WERI-Rb-1 (cell line): Measurements from ENCODE around the gene GUCD1.
"Not testable (repeated sequence)": the region's sequence is repeated elsewhere in the genome, so short reads cannot be mapped to it uniquely, and the experiment has no call there.

Source experiments
- DNase-seq: peaks from one replicate; pipeline ENCODE4 v3.0.0-alpha.2; 2020
- H3K27ac ChIP-seq: fragments of 250-450 bp; sonication (Bioruptor Pico); 2 replicates; pipeline ENCODE4 v1.5.1; 2020; ENCODE audit warnings: mild to moderate bottlenecking, moderate library complexity
- H3K27me3 ChIP-seq: fragments of 250-450 bp; sonication (Bioruptor Pico); 2 replicates; pipeline ENCODE4 v1.5.1; 2021; ENCODE audit warnings: mild to moderate bottlenecking, low read depth, moderate library complexity; ENCODE audit not compliant: insufficient read depth, severe bottlenecking
- H3K36me3 ChIP-seq: fragments of 250-450 bp; sonication (Bioruptor Pico); 2 replicates; pipeline ENCODE4 v1.5.1; 2020; ENCODE audit warnings: mild to moderate bottlenecking, moderate library complexity
- H3K4me3 ChIP-seq: 2 replicates; pipeline ENCODE4 v1.5.1; 2011; ENCODE audit warnings: low read depth, mild to moderate bottlenecking, control low read depth, low read length
- H3K9me3 ChIP-seq: fragments of 250-450 bp; sonication (Bioruptor Pico); 2 replicates; pipeline ENCODE4 v1.5.1; 2021; ENCODE audit warnings: mild to moderate bottlenecking, moderate library complexity; ENCODE audit not compliant: severe bottlenecking
- TF ChIP-seq, protein P1 (sequence below): IDR thresholded peaks from 2 replicates; pipeline ENCODE4 v1.5.1; 2011; ENCODE audit warnings: low read depth, mild to moderate bottlenecking, control low read depth, inconsistent platforms, low read length

The GUCD1 gene

DNA sequence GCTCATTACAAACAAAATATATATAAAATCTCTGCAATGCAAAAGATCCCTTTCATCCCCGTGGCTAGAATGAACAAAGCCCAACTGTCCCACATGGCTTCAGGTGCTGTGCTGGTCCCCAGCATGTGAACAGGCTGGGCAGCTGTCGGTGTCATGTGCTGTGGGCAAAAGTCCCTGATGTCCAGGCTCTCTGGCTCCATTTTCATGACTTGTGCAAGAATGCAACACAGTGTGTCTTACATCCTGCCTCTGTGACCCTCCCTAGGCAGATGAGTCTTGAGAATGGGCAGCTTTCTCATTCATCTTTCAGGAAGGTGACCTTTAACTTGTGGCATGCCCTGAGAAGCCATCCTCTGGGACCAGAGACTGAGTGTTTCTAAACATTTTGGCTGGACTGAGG lies 14.5 kb downstream of the GUCD1 start:
- no peak overlapping the region for H3K4me3 ChIP-seq
- H3K36me3 ChIP-seq = peaks cover 45% of the 10 kb centered on the region
- H3K27me3 ChIP-seq = no peaks in the 10 kb centered on the region
- TF ChIP-seq, protein P1, sequence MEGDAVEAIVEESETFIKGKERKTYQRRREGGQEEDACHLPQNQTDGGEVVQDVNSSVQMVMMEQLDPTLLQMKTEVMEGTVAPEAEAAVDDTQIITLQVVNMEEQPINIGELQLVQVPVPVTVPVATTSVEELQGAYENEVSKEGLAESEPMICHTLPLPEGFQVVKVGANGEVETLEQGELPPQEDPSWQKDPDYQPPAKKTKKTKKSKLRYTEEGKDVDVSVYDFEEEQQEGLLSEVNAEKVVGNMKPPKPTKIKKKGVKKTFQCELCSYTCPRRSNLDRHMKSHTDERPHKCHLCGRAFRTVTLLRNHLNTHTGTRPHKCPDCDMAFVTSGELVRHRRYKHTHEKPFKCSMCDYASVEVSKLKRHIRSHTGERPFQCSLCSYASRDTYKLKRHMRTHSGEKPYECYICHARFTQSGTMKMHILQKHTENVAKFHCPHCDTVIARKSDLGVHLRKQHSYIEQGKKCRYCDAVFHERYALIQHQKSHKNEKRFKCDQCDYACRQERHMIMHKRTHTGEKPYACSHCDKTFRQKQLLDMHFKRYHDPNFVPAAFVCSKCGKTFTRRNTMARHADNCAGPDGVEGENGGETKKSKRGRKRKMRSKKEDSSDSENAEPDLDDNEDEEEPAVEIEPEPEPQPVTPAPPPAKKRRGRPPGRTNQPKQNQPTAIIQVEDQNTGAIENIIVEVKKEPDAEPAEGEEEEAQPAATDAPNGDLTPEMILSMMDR = no peak
- H3K9me3 ChIP-seq = no peaks in the 10 kb centered on the region
- H3K27ac ChIP-seq = no peak overlapping the region
- DNase-seq = no peak

GRCh38 chr22:24536089-24536488 lies 18.8 kb downstream of the GUCD1 start:
- no peak overlapping the region for H3K4me3 ChIP-seq
- DNase-seq = no peak
- H3K36me3 ChIP-seq = peaks cover 14% of the 10 kb centered on the region
- no peaks in the 10 kb centered on the region for H3K27me3 ChIP-seq
- TF ChIP-seq, protein P1 = no peak
- H3K27ac ChIP-seq = no peak overlapping the region
- no peaks in the 10 kb centered on the region for H3K9me3 ChIP-seq

DNA sequence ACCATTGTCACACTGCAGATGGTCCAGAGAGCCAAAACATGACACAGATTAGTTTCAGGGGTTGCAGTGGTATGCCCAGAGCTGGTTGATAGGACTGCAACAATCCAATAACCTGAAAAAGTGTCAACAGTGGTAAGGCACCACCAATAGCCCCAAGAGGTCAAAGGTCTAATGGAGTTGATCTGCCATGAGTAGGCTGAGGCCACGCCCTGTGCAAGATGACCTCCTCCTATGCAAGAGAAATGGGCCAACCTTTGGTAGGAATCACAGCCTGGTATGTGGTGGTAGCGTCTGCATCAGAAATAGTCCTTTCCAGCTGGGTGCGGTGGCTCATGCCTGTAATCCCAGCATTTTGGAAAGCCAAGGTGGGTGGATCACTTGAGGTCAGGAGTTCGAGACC lies 19.6 kb downstream of the GUCD1 start:
- Histone ChIP-seq H3K27ac (no peak overlapping the region), H3K9me3 (no peaks in the 10 kb centered on the region), H3K27me3 (no peaks in the 10 kb centered on the region), H3K36me3 (peaks cover 8% of the 10 kb centered on the region), H3K4me3 (no peak overlapping the region)
- no peak for DNase-seq
- TF ChIP-seq, protein P1 = no peak

- DNase-seq = no peak
- Histone ChIP-seq H3K27me3 (peaks cover 14% of the 10 kb centered on the region), H3K4me3 (no peak overlapping the region), H3K36me3 (no peaks in the 10 kb centered on the region), H3K9me3 (no peaks in the 10 kb centered on the region), H3K27ac (no peak overlapping the region)
- TF ChIP-seq, protein P1 = no peak
Measured at GRCh38 chr22:24532075-24532474, 22.9 kb downstream of the GUCD1 start.

GRCh38 chr22:24530968-24531367 lies 24.0 kb downstream of the GUCD1 start:
- H3K36me3 ChIP-seq, H3K9me3 ChIP-seq, H3K27ac ChIP-seq, H3K4me3 ChIP-seq, DNase-seq: not testable (repeated sequence)
- peaks cover 18% of the 10 kb centered on the region for H3K27me3 ChIP-seq

- DNase-seq = no peak
- H3K9me3 ChIP-seq = no peaks in the 10 kb centered on the region
- TF ChIP-seq, protein P1 = no peak
- no peak overlapping the region for H3K27ac ChIP-seq
- H3K27me3 ChIP-seq = peaks cover 18% of the 10 kb centered on the region
- no peaks in the 10 kb centered on the region for H3K36me3 ChIP-seq
- no peak overlapping the region for H3K4me3 ChIP-seq
Measured at GRCh38 chr22:24529898-24530297, 25.0 kb downstream of the GUCD1 start.
